ENCODE data around the gene IL1RAP.
"Not testable (repeated sequence)": the region's sequence is repeated elsewhere in the genome, so short reads cannot be mapped to it uniquely, and the experiment has no call there.

Gene IL1RAP

GRCh38 chr3:190506271-190506670 is 7.6 kb upstream of the IL1RAP start:
- DNase-seq (ENCODE audit: low read depth, low spot score), result no peak

- DNase-seq (ENCODE audit: low read depth, low spot score), result no peak
These were observed 1.2 kb upstream of the IL1RAP start for GRCh38 chr3:190512666-190513065.

- peak; percentile 33 for DNase-seq (ENCODE audit: low read depth, low spot score)
These were observed 698 bp downstream of the IL1RAP start for GRCh38 chr3:190514413-190515153.

GRCh38 chr3:190516416-190516815 is 2.5 kb downstream of the IL1RAP start:
- no peak for DNase-seq (ENCODE audit: low read depth, low spot score)

GRCh38 chr3:190517687-190518086 is 3.8 kb downstream of the IL1RAP start:
- DNase-seq (ENCODE audit: low read depth, low spot score), result no peak

GRCh38 chr3:190518531-190518930 is 4.6 kb downstream of the IL1RAP start:
- DNase-seq (ENCODE audit: low read depth, low spot score), result not testable (repeated sequence)

- no peak for DNase-seq (ENCODE audit: low read depth, low spot score)
These were observed 6.0 kb downstream of the IL1RAP start for GRCh38 chr3:190519886-190520285.

GRCh38 chr3:190521998-190522397 is 8.1 kb downstream of the IL1RAP start:
- no peak for DNase-seq (ENCODE audit: low read depth, low spot score)

GRCh38 chr3:190522621-190523222 is 8.8 kb downstream of the IL1RAP start:
- no peak for DNase-seq (ENCODE audit: low read depth, low spot score)

GRCh38 chr3:190524942-190525341 is 11.1 kb downstream of the IL1RAP start:
- DNase-seq (ENCODE audit: low read depth, low spot score), result no peak

GRCh38 chr3:190525634-190526033 is 11.7 kb downstream of the IL1RAP start:
- DNase-seq (ENCODE audit: low read depth, low spot score), result no peak

- DNase-seq (ENCODE audit: low read depth, low spot score), result no peak
These were observed 13.2 kb downstream of the IL1RAP start for GRCh38 chr3:190526787-190527762.

GRCh38 chr3:190528706-190529105 is 14.8 kb downstream of the IL1RAP start:
- no peak for DNase-seq (ENCODE audit: low read depth, low spot score)

GRCh38 chr3:190531406-190531805 is 17.5 kb downstream of the IL1RAP start:
- no peak for DNase-seq (ENCODE audit: low read depth, low spot score)

GRCh38 chr3:190532731-190533203 is 18.9 kb downstream of the IL1RAP start:
- DNase-seq (ENCODE audit: low read depth, low spot score), result no peak

- no peak for DNase-seq (ENCODE audit: low read depth, low spot score)
These were observed 19.8 kb downstream of the IL1RAP start for GRCh38 chr3:190533511-190534281.

GRCh38 chr3:190534386-190534785 is 20.5 kb downstream of the IL1RAP start:
- DNase-seq (ENCODE audit: low read depth, low spot score), result no peak

GRCh38 chr3:190534986-190535385 is 21.1 kb downstream of the IL1RAP start:
- DNase-seq (ENCODE audit: low read depth, low spot score), result no peak

- no peak for DNase-seq (ENCODE audit: low read depth, low spot score)
These were observed 23.3 kb downstream of the IL1RAP start for GRCh38 chr3:190537146-190537545.

GRCh38 chr3:190538288-190538687 is 24.4 kb downstream of the IL1RAP start:
- no peak for DNase-seq (ENCODE audit: low read depth, low spot score)

GRCh38 chr3:190539526-190539925 is 25.6 kb downstream of the IL1RAP start:
- no peak for DNase-seq (ENCODE audit: low read depth, low spot score)
